AG20443 (cell line): ENCODE measurements around the gene SEC16B.
"Not testable (repeated sequence)": the region's sequence is repeated elsewhere in the genome, so short reads cannot be mapped to it uniquely, and the experiment has no call there.

Source experiments
- DNase-seq: peaks from one replicate; pipeline ENCODE4 v3.0.0; 2012; ENCODE audit warnings: low spot score, mixed read lengths

Gene SEC16B

GRCh38 chr1:177969825-177970371 lies at the start of gene SEC16B:
Gene SEC16B, minus strand, starts transcription at chr1:177970058. Its CDS starts 2,077 bp downstream, at chr1:177967981.
- DNase-seq: no peak

GRCh38 chr1:178019622-178020021 lies 49.8 kb upstream of the SEC16B start:
- no peak for DNase-seq

- no peak for DNase-seq
Observed at GRCh38 chr1:178019208-178019607, 49.4 kb upstream of the SEC16B start.

- no peak for DNase-seq
Observed at GRCh38 chr1:178017517-178017916, 47.7 kb upstream of the SEC16B start.

- DNase-seq: no peak
Observed at GRCh38 chr1:178011864-178012503, 42.1 kb upstream of the SEC16B start.

- DNase-seq: no peak
Observed at GRCh38 chr1:178011465-178011828, 41.6 kb upstream of the SEC16B start.

GRCh38 chr1:178010674-178011464 lies 41.0 kb upstream of the SEC16B start:
- DNase-seq: no peak

GRCh38 chr1:178006043-178006442 lies 36.2 kb upstream of the SEC16B start:
- no peak for DNase-seq

GRCh38 chr1:178005450-178005849 lies 35.6 kb upstream of the SEC16B start:
- DNase-seq: no peak

- DNase-seq: peak; percentile 43
Observed at GRCh38 chr1:178004926-178005391, 35.1 kb upstream of the SEC16B start.

- no peak for DNase-seq
Observed at GRCh38 chr1:177998696-177999631, 29.1 kb upstream of the SEC16B start.

- no peak for DNase-seq
Observed at GRCh38 chr1:177996957-177997356, 27.1 kb upstream of the SEC16B start.

- no peak for DNase-seq
Observed at GRCh38 chr1:177995369-177995768, 25.5 kb upstream of the SEC16B start.

GRCh38 chr1:177986281-177986680 lies 16.4 kb upstream of the SEC16B start:
- DNase-seq: not testable (repeated sequence)

GRCh38 chr1:177984761-177985160 lies 14.9 kb upstream of the SEC16B start:
- no peak for DNase-seq

- peak; percentile 91 for DNase-seq
Observed at GRCh38 chr1:177984136-177984525, 14.3 kb upstream of the SEC16B start.

- peak; percentile 45 for DNase-seq
Observed at GRCh38 chr1:177983482-177984135, 13.8 kb upstream of the SEC16B start.

- no peak for DNase-seq
Observed at GRCh38 chr1:177983077-177983476, 13.2 kb upstream of the SEC16B start.

- no peak for DNase-seq
Observed at GRCh38 chr1:177981200-177981599, 11.3 kb upstream of the SEC16B start.

- no peak for DNase-seq
Observed at GRCh38 chr1:177979272-177979671, 9.4 kb upstream of the SEC16B start.

GRCh38 chr1:177978530-177978929 lies 8.7 kb upstream of the SEC16B start:
- DNase-seq: no peak

GRCh38 chr1:177977141-177977540 lies 7.3 kb upstream of the SEC16B start:
- DNase-seq: no peak
